Measurements from ENCODE around the gene NIN.

The NIN gene, protein sequence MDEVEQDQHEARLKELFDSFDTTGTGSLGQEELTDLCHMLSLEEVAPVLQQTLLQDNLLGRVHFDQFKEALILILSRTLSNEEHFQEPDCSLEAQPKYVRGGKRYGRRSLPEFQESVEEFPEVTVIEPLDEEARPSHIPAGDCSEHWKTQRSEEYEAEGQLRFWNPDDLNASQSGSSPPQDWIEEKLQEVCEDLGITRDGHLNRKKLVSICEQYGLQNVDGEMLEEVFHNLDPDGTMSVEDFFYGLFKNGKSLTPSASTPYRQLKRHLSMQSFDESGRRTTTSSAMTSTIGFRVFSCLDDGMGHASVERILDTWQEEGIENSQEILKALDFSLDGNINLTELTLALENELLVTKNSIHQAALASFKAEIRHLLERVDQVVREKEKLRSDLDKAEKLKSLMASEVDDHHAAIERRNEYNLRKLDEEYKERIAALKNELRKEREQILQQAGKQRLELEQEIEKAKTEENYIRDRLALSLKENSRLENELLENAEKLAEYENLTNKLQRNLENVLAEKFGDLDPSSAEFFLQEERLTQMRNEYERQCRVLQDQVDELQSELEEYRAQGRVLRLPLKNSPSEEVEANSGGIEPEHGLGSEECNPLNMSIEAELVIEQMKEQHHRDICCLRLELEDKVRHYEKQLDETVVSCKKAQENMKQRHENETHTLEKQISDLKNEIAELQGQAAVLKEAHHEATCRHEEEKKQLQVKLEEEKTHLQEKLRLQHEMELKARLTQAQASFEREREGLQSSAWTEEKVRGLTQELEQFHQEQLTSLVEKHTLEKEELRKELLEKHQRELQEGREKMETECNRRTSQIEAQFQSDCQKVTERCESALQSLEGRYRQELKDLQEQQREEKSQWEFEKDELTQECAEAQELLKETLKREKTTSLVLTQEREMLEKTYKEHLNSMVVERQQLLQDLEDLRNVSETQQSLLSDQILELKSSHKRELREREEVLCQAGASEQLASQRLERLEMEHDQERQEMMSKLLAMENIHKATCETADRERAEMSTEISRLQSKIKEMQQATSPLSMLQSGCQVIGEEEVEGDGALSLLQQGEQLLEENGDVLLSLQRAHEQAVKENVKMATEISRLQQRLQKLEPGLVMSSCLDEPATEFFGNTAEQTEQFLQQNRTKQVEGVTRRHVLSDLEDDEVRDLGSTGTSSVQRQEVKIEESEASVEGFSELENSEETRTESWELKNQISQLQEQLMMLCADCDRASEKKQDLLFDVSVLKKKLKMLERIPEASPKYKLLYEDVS (N-terminal part only)
- total RNA-seq, result 399 to 545 reads per million in 2 donors

DNA sequence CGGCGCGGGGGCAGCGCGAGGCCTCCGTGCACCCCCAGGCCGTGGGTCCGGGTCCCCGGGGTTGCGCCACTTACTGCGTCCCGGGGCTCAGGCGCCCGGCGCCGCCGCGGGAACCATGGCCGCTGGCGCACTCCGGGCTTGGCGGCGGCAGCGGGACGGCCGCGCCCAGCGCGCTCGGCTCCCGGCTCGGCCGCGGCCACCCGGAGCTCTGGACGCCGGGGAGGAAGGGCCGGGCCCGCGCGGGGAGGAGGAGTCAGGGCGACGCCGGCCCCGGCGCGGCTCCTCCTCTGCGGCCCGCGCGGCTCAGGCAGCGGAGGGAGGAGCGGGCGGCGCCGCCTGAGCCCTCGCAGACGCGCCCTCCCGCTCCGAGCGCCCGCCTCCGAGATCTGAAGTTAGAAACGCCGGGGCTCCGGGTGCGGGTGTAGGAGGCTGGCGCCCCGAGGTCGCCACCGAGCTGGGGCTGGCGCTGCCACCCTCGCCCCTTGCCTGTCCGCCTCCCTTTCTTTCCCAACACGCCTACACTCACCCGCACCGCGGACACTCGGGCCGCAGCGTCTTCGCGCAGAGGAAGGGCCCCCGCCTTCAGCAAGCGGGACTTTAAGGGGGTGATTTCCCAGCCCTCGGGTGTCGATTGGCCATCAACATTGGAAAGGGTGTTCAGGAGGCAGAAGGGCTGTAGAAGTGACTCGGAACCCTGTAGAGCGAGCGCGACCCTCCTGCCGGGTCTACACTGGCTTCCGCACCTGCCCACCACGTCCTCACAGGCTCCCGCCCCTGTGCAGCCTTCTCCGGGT lies at the start of gene NIN:
NIN (minus strand) TSS at position 231 of the 794 bp plus-strand sequence. CDS start 9,106 bp downstream, outside the sequence.
- peak; percentile 62 for DNase-seq

DNA sequence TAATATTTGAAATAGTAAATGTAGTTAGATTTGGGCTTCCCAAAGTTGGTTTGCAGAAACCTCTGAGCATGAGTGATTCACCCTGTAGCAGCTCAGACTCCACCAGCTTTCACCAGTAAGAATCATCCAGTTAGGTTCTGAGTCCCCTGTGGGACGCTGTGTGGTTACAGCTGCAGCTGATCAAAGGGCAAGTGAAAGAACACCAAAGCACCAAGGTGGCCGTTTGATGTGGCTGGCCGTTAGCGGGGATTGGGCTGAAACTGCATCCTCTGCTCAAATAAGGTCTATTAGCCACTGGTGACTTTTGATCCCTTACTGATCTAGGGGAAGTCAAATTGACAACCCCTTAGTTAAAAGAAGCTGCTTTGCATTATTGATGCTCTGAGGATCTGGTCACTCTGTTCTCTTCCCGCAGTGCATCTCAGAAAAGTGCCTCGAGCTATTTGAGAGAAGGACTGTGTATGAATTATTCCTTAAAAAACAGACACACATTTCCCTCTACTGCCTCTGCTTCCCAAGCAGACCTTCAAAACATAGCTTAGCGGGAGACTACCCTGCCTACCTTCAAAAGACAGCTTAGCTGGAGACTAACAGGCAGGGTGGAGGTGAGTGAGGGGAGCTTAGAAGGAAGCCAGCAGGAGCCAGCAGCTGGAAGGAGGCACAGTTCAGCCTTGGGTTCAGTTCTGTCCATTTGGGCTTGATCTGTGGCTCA lies 44.6 kb upstream of the NIN start:
- DNase-seq, result no peak

DNA sequence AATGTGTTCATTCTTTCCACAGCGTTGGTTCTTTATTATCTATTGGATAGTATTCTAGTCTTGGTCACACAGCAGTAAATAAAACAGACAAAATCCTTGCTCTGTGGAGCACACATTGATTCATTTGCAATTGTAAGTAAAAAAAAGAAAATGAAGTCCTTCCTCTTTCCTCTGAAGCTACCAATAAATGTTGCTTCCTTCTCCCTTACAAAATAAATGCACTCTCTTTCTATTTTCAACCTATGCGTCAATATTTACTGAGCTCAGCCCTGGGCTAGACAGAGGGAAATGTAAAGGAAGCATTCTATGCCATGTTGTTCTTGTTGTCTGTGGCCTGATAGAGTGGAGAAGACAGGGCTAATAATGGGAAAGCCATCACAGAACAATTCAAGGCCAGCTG lies 43.8 kb upstream of the NIN start:
- no peak for DNase-seq

DNA sequence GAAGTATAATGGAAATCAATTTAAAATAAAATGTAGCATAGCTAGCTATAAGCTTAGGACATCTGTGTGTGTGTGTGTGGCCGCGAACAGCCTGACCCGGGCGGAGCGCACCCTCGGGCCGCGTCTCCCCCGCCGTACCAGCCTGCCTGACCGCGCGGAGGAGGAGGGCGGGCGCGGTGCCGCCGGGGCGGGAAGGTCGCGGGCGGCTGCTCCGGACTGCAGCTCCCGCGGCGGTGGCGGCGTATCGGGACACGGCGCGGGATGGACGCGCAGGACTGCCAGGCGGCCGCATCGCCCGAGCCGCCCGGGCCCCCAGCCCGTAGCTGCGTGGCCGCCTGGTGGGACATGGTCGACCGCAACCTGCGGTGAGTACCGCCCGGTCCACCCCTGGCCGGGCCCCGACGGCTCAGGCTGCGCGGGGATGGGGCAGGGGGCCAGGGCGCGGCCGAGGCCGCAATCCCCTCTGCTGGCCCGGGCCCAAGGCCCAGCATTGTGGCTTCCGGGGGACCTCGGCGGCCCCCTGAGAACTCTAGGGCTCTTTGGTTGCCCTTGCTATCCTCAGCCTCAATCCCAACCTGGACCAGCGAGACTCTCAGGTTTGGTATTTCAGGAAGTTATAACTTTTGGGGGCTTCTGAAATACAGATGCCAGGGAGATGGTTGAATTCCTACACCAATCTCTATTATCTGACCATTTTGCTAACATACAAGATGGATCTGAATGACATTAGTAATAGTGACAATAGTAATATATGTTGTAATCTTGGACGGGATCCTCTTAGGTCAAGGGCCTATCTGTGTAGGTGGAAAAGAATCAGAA lies 41.2 kb upstream of the NIN start, which contains the start of gene ABHD12B:
ABHD12B (plus strand) TSS at position 140 of the 819 bp plus-strand sequence; CDS start at position 262, 122 bp downstream.
- no peak for DNase-seq

DNA sequence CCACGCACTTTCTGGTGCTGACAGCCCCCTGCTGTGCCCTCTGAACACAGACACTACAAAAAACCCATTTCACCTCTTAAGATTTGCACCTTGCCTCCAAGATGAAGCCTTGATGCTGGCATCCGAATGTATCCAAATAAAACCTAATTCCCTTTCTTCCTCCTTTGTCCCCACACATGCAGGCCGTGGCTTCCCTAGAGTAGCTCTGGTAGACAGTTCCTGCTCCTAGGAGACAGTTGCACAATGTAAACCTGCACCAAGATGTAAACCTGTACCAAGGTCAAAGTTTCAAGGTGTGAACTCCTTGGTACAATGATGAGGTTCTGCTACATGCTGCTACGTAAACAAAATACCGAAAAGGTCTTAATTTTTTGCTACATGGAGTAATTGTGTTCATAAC lies 40.3 kb upstream of the NIN start:
- DNase-seq, result no peak

DNA sequence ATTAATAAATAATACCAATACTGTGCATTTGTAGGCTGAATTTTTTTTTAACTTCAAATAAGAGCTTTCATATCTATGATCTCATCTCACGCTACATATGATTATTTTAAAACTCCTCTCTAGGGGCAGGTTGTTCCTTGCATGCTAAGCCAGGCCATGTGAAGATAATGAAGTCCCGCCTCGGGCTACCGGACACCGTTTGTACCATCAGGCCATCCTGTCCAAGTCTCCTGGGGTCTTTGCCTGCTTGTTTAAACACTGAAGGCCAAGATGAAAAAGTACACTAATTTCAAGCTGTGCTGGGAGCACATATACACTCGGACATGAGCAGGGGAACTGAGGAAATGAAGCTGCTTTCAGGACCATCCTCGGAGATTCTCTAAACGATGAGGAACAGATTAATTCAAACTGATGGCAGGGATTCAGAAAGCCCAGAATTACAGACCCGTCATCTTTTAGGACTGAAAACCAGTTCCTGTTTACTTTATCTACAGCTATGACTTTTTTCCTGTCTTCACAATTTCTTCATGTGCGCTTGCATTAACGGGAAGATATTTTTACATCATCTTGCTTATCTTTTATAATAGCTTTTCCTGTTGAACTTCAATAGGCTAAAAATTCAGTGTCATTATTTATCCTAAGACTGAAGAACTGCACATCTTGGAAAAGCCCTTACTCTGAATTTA lies 34.6 kb upstream of the NIN start:
- DNase-seq, result no peak

DNA sequence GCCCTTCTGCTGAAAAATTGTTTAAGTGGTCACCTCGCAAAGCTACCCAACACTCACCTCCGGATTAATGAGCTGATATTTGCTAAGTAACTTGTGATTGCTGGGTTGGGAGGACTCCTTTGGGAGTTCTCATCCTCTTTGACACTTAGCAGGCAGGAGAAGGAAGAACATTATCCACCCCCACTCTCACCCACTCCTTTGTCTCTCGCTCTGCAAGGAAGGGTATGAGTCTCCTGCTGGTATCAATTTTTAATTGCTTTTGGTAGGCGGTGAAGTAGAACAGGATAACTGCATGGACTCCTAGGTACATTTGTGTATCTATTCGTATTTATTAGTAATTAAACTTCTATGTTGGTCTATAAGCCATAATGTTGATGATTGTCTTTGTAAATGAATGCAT lies 34.0 kb upstream of the NIN start:
- DNase-seq, result no peak

DNA sequence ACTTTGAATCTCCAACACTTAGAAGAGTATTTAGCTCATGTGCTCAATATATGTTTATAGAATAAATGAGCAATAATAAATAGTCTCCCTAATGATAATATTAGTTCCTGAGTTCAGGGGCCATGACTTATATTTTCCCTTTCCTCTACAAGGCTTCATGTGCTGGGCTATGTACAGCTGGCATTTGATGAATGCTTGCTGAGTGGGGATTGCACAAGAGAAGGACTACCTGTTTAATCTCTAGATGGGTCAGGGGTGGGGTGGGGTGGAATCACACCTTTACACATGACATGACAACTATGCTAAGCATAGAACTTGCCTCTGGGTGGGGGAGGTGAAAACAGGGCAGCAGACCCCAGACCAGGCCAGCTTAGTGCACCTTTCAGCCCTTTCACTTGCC lies 33.3 kb upstream of the NIN start:
- DNase-seq, result no peak

DNA sequence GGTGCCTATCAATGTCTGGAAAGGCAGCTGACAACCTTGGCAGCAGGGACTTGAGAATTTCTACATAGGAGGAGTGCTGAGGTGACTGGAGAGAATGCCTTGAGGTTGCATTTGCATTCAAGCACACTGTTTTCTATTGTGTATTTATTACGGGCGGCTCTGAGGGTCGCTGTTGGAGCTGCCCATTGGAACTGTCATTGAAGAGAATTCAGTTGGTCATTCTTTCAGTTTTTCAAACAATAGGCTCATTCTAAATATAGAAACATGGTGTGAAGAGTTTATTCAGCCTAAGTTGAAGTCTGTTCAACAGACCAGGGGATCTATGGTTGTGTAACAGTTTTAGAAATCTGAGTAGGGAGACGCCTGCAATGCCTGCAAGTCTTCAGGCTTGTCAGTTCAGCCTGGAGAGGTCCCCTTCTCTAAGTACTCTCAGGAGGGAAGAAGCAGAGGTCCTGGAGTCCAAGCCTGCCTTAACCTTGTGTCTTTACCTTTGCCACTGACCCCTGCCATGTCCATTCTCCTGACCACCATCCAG lies 31.1 kb upstream of the NIN start:
- DNase-seq, result no peak

DNA sequence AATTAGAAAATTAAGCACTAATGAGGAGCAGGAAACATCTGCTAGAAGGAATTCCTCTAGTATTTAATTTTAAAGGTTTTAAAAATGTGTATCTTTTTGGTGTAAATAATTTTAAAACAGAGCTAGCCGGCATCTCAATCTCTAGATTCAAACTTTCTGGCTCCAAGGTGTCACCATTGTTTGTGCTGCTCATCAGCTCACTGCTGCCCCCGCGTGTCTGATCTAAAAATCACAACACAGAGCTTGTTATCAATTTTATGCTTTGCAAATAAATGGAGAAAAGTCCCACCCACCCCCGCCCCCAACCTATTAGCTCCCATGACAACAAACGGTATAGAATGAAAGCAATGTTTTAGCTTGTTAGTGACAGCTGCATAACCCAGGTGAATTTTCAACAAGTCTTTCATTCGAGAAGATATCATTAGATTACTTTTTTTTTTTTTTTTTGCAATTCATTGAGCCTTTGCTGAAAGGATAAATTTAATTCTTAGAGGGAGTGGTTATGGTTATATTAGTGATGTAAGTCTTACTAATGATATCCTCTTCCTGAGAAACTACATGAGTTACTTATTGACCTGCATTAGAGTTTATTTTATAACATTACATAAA lies 29.6 kb upstream of the NIN start:
- no peak for DNase-seq

DNA sequence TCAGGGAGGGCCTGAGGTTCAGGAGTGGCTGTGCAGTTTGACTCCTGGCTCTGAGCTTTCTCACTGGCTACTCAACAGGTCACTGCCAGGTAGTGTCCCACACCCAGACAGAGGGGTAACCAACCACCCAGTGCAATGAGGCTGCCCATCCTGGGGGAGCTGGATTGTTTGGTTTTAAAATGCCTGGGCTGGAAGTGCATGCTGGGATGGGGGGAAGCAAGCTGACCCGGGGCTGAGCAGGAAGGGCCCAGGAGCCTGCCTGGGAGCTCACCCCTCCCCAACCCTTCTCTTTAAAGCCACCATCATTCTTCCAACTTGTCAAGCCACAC lies 28.3 kb upstream of the NIN start:
- no peak for DNase-seq

DNA sequence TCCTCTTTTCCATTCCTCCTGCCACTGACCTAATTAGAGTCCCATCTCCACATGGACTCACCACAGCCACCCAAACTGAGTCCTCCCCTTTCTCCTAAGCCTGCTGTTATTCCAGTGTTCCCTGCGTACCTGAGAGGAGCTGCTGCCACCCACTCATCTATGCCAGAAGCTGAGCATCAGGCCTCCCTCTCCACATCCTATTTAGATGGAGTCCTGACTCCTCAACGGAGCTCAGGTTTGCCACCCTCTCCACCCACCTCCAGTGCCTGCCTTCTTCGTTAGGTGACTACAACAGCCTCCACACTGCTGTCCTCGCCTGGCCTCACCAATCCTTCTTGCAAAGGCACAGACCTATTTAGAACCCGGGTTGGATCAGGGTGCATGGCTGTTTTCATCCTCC lies 25.7 kb upstream of the NIN start:
- DNase-seq, result no peak

DNA sequence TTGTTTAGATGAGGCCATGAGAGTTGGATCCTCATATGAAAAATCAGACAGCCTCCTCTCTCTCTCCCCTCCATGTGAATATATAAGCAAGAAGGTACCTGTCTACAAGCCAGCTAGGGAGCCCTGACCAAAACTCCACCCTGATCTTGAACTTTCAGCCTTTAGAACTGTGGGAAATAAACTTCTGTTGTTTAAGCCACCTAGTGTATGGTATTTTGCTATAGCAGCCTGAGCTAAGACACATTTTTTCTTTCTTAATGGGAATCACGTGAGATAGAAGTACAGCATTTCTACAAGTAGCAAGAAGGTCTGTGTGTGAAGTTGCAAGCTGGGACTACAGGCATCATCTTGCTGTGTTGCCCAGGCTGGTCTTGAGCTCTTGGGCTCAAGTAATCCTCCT lies 24.6 kb upstream of the NIN start:
- no peak for DNase-seq

DNA sequence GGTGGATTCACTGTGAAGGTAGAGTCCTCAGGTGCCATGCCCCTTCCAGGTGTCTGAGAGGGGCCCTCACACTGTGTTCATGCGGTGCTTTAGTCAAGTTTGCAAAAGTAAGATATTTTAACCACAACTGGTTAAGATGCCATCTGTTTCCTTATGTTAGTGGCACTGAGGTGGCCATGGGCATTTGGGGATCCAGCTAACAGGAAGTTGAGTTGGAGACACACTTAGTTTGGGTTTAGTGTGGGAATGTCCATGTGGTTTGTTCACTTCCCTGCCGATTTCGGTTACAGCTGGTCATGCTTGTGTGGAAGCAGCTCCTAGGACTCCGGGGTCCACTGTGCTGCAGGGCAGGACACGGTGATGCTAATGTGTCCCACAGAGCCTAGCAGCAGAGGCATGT lies 23.6 kb upstream of the NIN start:
- no peak for DNase-seq

DNA sequence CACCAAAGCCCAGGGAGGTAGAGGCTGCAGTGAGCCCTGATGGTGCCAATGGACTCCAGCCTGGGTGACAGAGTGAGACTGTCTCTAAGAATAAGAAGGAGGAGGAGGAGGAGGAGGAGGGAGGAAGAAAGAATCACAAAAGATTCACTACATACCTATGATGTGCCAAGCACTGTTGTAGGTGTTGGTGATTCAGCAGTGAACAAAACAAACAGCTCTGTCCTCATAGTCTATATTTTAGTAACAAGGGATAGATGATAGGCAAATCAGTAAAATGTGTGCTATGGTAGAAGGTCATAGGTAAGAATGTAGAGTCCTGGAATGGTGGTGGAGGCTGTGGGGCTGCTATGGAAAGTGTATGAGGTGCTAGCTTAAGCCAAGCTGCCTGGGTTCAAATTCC lies 22.9 kb upstream of the NIN start:
- DNase-seq, result no peak

DNA sequence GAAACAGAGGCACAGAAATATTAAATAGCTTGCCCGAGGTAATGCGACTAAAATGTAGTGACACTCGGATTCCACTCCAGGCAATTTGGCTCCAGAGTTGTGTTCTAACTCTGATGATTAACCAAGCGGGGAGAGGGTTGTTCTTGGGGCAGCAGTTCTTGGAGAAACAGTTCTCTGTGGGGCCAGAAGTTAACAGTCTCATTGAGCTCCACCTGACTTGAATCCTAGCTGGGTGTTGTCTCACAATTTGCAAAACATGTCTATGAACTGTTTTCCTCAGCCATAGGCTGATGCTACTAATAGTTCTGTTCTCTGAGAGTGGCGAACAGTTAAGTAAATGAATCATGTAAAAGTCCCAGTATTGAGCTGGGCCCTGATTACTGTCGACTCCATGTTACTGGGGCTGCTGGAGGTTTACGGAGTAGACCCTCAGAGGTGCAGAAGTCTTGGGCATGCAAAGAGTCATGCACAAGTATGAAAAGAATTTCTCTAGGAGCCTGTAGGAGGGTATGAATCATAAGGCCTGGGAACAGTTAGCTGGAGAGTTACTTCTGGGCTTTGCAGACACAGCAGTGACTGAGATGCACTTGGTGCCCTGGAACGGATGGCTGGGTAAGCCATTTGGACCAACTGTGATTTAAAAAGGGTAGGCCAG lies 15.4 kb upstream of the NIN start:
- no peak for DNase-seq

DNA sequence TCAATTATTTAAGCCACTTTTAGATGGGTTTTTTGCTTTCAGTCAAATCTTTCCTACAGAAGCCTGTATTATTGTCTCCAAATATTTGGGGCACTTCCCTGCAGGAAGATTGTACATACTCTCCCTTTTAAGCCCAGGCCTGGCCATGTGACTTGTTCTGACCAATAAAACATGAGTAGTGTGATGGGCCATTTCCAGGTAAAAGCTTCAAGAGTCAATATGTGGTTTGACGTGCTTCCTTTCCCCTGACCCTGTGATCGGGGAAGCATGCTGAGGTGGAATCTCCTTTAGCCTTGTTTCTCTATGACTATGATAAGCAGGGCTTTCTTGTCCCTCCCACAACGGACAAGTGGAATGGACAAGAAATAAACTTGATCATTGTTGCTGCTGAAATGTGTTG lies 14.2 kb upstream of the NIN start:
- DNase-seq, result no peak

DNA sequence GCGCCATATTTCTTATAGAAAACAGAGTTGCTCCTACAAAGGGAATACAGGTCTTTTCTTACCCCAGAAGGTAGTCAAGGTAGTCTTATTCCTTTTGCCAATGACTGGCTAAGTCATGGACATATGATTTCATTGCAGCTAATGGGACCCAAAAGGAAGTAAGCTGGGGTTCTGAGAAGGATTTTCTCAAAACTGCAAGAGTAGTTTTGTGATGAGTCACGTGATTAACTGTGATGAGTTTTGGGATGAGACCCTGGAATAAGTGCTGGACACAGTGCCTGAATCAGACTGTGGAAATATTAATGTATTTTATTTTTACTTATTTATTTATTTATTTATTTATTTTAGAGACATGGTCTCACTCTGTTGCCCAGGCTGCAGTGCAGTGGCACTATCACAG lies 13.4 kb upstream of the NIN start:
- no peak for DNase-seq

DNA sequence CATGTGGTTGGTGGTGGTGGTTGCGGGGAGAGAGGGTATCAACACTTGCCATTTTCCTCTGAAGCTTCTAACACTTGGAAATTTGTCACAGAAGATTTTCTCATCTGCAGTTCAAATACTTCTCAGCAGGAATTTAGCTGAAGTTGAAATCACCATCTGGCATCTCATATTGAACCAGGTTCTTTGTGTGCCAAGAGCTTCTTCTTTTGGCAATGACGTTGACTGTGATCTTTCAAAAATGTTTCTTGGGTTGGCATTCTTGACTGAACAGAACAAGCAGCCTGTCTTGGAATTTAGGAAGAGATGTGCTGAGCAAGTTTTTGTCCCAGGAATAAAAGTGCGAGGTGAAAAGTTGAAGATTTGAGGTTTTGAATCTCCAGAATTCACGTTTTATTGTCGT lies 8.7 kb upstream of the NIN start:
- DNase-seq, result no peak
